Activated CD8-positive, alpha-beta memory T cell treated with anti-CD3 and anti-CD28 coated beads for 4 hours (primary cell): ENCODE data around the gene RASSF5.

Source experiments
- DNase-seq, 2 donors: peaks; one replicate each; pipeline ENCODE4 v3.0.0-alpha.2; 2020; ENCODE audit warnings: low read depth in 2 of 2

Gene RASSF5

DNA sequence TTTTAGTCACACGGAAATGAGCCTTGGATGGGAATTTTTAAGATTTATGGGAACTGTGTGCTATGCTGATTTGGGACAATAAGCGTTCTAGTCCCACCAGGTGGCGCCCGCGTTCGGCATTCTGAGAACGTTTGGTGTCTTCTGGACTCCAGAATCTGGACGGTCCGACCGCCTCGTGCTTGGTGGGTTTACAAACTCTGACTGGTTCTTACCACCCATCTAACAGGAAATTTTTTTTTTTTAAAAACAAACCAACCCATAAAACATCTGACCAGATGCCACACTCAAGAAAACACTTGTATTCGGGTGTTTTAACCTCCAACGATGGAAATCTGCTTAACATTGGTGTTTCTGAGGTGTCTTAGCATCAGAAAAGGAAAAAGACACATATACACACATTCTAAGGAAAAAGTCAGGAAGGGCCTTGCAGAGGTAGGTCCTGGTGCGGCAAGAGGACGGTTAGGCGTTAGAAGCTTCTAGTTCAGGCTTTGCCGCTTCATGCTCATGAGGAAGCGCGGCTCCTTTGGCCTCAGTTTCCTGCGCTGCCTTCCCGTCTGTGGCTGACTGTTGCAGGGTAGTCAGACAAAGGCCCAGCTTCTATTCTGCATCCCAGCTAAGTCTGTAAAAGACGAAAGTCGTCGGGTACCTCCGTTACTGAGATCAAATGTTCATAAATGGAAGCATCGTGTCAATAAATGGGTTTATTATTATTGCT lies 127.2 kb downstream of the RASSF5 start:
- peak; percentile 51 to 54 for DNase-seq

DNA sequence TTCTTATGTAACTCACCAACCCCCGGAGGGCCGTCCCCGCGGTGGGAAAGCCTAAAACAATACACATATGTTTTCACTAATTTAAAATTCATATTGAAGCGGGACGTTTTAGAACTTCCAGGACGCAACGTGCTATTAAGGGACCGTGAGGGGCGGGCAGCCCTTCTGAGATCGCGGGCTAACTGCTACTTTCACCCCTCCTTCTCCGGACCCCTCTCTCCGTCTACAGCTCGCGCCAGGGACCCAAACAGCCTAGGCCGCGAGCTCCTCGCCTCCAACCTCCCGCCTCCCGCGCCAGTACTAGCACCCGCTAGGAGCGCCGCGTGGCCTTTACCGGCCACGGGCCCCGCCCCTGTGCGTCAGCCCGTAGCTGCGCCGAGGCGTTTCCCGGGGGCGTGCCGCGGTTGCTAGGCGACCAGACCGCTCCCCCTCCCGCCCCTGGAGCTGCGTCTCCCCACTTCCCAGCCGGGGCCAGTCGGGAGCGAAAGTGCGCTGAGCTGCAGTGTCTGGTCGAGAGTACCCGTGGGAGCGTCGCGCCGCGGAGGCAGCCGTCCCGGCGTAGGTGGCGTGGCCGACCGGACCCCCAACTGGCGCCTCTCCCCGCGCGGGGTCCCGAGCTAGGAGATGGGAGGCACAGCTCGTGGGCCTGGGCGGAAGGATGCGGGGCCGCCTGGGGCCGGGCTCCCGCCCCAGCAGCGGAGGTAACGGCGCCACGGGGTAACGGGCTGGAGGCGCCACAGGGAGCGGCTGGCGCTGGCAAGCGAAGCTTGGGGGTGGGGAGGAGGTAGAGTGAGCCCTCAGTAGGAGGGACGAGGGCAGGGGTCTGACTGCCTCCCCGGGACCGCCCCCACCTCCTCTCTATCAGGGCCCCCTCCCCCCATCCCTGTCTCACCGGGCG lies 128.0 kb downstream of the RASSF5 start, which contains the start of gene DYRK3:
Gene DYRK3 (plus strand): TSS at position 457 of the 898 bp plus-strand sequence. CDS start 168 bp downstream, at position 625.
- peak; percentile 81 to 84 for DNase-seq

GRCh38 chr1:206635978-206636345 lies 128.6 kb downstream of the RASSF5 start:
- DNase-seq = no peak

- DNase-seq = no peak
Measured at GRCh38 chr1:206636671-206637070, 129.3 kb downstream of the RASSF5 start.

DNA sequence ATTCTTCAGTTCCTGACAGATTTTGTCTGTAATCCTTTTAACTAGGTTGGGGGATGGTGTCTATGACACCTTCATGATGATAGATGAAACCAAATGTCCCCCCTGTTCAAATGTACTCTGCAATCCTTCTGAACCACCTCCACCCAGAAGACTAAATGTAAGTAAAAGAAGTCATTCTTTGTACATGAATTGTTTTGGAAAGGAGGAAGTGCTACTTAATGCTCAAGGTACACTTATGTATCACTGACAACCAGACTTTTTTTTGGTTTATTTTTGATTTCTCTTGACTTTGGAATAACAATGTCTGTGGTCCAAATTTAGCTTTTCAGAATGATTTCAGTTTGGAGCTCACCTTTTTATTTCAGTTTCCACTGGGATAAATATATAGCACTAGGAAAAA lies 130.3 kb downstream of the RASSF5 start:
- no peak for DNase-seq
